Aorta (tissue), 5 donors: ENCODE measurements around the gene MKNK1. TPM values are rescaled to one million over a fixed set of nuclear protein-coding genes. Genes with fewer than 3 reads are reported as not detected.

Experiments
- ATAC-seq: fragments of 200-7000 bp; cut with Tn5 transposase; one replicate; pipeline ENCODE4 v1.9.1; 2022; ENCODE audit warnings: moderate library complexity; ENCODE audit not compliant: low FRiP score
- DNase-seq, 2 donors: peaks; one replicate each; pipeline ENCODE4 v3.0.0-alpha.2; 2020
- H3K27ac ChIP-seq, 2 donors: one replicate each; pipeline ENCODE4 v1.5.1; 2013; ENCODE audit warnings: low read length in 2 of 2, mild to moderate bottlenecking in 2 of 2, moderate library complexity in 2 of 2, control low read depth in 1 of 2, inconsistent platforms in 1 of 2, low read depth in 1 of 2
- H3K27me3 ChIP-seq, 2 donors: one replicate each; pipeline ENCODE4 v1.6.1; 2013; ENCODE audit warnings: control low read depth in 1 of 2, low read length in 1 of 2, mild to moderate bottlenecking in 1 of 2, moderate library complexity in 1 of 2; ENCODE audit not compliant: insufficient read depth in 2 of 2, control insufficient read depth in 1 of 2
- H3K36me3 ChIP-seq, 2 donors: one replicate each; pipeline ENCODE4 v1.6.1; 2013; ENCODE audit warnings: control low read depth in 1 of 2, low read length in 1 of 2, mild to moderate bottlenecking in 1 of 2; ENCODE audit not compliant: insufficient read depth in 2 of 2, control insufficient read depth in 1 of 2
- H3K4me1 ChIP-seq, 2 donors: one replicate each; pipeline ENCODE4 v1.6.1; 2013; ENCODE audit warnings: low read length in 2 of 2, control low read depth in 1 of 2, mild to moderate bottlenecking in 1 of 2, moderate library complexity in 1 of 2; ENCODE audit not compliant: insufficient read depth in 2 of 2, control insufficient read depth in 1 of 2
- H3K4me3 ChIP-seq, 2 donors: one replicate each; pipeline ENCODE4 v1.5.1; 2013; ENCODE audit warnings: low read length in 2 of 2, control low read depth in 1 of 2, mild to moderate bottlenecking in 1 of 2
- H3K9me3 ChIP-seq: one replicate; pipeline ENCODE4 v1.6.1; 2013; ENCODE audit warnings: mild to moderate bottlenecking, low read length; ENCODE audit not compliant: control insufficient read depth
- WGBS, 2 donors: extraction: QIAGEN DNeasy Blood & Tissue Kit; methylation state at CpG; one replicate each; pipeline ENCODE4 v1.1.7; 2013; 5-methylcytosine and 5-hydroxymethylcytosine counted together
- intact Hi-C, 2 donors: fragments of 100-400 bp; cut with DNase I; formaldehyde crosslinking; loops; one replicate each; pipeline versions ENCODE4 v1.14.2 to v1.15.0; 2022
- polyA plus RNA-seq, 2 donors: library from polyadenylated mRNA; stranded (reverse); fragments of 200-250 nt; gene quantifications; one replicate each; pipeline ENCODE4 v1.2.3, GENCODE V29; 2013
- total RNA-seq, 2 donors: library from RNA; stranded (reverse); fragmentation: NEBNext Ultra II Directional; extraction: Animal tissue kit (Norgen Biotek cat#: 25700); gene quantifications; one replicate each; pipeline ENCODE4 v1.2.1, GENCODE V29; 2021
- donor health status: healthy with polysubstance abuse.
- donor health status: Bipolar disorder and iron deficiency.
- donor health status: DM: no; HTN: no; CAD: no.
- donor health status: DM: no; HTN: no; CAD: no.
- donor health status: DM: yes; HTN: yes; CAD: no.

Gene MKNK1
- total and polyA plus RNA-seq, 4 donors = 25.5 to 111 (median 72.3) TPM

- no peak overlapping the region for H3K27ac ChIP-seq
- ATAC-seq (peak; percentile 37), DNase-seq (no peak)
- no peaks in the 10 kb centered on the region for H3K36me3 ChIP-seq
- no peak overlapping the region for H3K4me3 ChIP-seq
- no peaks in the 10 kb centered on the region for H3K27me3 ChIP-seq
- intact Hi-C loops = no loop called here
- WGBS, 2 donors = 80 to 84% methylated on average over 22 of the region's 22 CpGs
- H3K9me3 ChIP-seq = no peaks in the 10 kb centered on the region
- H3K4me1 ChIP-seq = no peaks in the 10 kb centered on the region
These were observed 56.3 kb downstream of the MKNK1 start for GRCh38 chr1:46547481-46548383.

GRCh38 chr1:46546210-46546609, 57.9 kb downstream of the MKNK1 start:
- no peak overlapping the region for H3K27ac ChIP-seq
- no peak overlapping the region for H3K4me3 ChIP-seq
- no peak for ATAC-seq
- no peak for DNase-seq
- H3K27me3 ChIP-seq = no peaks in the 10 kb centered on the region
- H3K4me1 ChIP-seq = no peaks in the 10 kb centered on the region
- H3K36me3 ChIP-seq = no peaks in the 10 kb centered on the region
- intact Hi-C loops = no loop called here
- no peaks in the 10 kb centered on the region for H3K9me3 ChIP-seq
- WGBS, 2 donors = 75 to 76% methylated on average over 5 of the region's 5 CpGs

GRCh38 chr1:46545784-46546183, 58.3 kb downstream of the MKNK1 start:
- no peak for ATAC-seq
- Histone ChIP-seq H3K27me3 (no peaks in the 10 kb centered on the region), H3K27ac (no peak overlapping the region), H3K9me3 (no peaks in the 10 kb centered on the region), H3K4me3 (no peak overlapping the region), H3K4me1 (no peaks in the 10 kb centered on the region), H3K36me3 (no peaks in the 10 kb centered on the region)
- peak in 1 of 2 donors; percentile 21 for DNase-seq
- WGBS, 2 donors = 90 to 92% methylated on average over 3 of the region's 3 CpGs
- intact Hi-C loops = no loop called here

GRCh38 chr1:46544561-46545240, 59.4 kb downstream of the MKNK1 start:
- H3K4me1 ChIP-seq = no peaks in the 10 kb centered on the region
- intact Hi-C loops = no loop called here
- no peaks in the 10 kb centered on the region for H3K27me3 ChIP-seq
- DNase-seq = peak in 1 of 2 donors; percentile 18
- H3K36me3 ChIP-seq = no peaks in the 10 kb centered on the region
- ATAC-seq = no peak
- 76 to 77% methylated on average over 5 of the region's 5 CpGs for WGBS, 2 donors
- no peak overlapping the region for H3K27ac ChIP-seq
- H3K9me3 ChIP-seq = no peaks in the 10 kb centered on the region
- H3K4me3 ChIP-seq = no peak overlapping the region

GRCh38 chr1:46543761-46544560, 60.1 kb downstream of the MKNK1 start:
- no peaks in the 10 kb centered on the region for H3K4me1 ChIP-seq
- H3K27me3 ChIP-seq = no peaks in the 10 kb centered on the region
- H3K36me3 ChIP-seq = no peaks in the 10 kb centered on the region
- ATAC-seq = no peak
- no peak overlapping the region for H3K4me3 ChIP-seq
- H3K9me3 ChIP-seq = no peaks in the 10 kb centered on the region
- no peak overlapping the region for H3K27ac ChIP-seq
- intact Hi-C loops = no loop called here
- peak in 1 of 2 donors; percentile 44 for DNase-seq
- 6 to 7% methylated on average over 53 to 58 of the region's 58 CpGs for WGBS, 2 donors

- intact Hi-C loops = no loop called here
- H3K4me3 ChIP-seq = no peak overlapping the region
- no peaks in the 10 kb centered on the region for H3K27me3 ChIP-seq
- WGBS, 2 donors = 67 to 70% methylated on average over 7 of the region's 7 CpGs
- no peak overlapping the region for H3K27ac ChIP-seq
- no peaks in the 10 kb centered on the region for H3K4me1 ChIP-seq
- H3K36me3 ChIP-seq = no peaks in the 10 kb centered on the region
- no peak for ATAC-seq
- no peak for DNase-seq
- no peaks in the 10 kb centered on the region for H3K9me3 ChIP-seq
These were observed 60.7 kb downstream of the MKNK1 start for GRCh38 chr1:46543382-46543760.

GRCh38 chr1:46539972-46540371, 64.1 kb downstream of the MKNK1 start:
- intact Hi-C loops = no loop called here

GRCh38 chr1:46538147-46538546, 65.9 kb downstream of the MKNK1 start:
- 81 to 92% methylated on average over 2 of the region's 2 CpGs for WGBS, 2 donors
- intact Hi-C loops = no loop called here

More at GRCh38 chr1:46539972-46540371, 64.1 kb downstream of the MKNK1 start:
- Histone ChIP-seq H3K4me3 (no peak overlapping the region), H3K36me3 (no peaks in the 10 kb centered on the region), H3K9me3 (no peaks in the 10 kb centered on the region), H3K27ac (no peak overlapping the region), H3K4me1 (no peaks in the 10 kb centered on the region), H3K27me3 (no peaks in the 10 kb centered on the region)
- ATAC-seq (no peak), DNase-seq (no peak)
- WGBS, 2 donors = 64 to 78% methylated on average over 9 of the region's 9 CpGs

More at GRCh38 chr1:46538147-46538546, 65.9 kb downstream of the MKNK1 start:
- Histone ChIP-seq H3K4me1 (no peaks in the 10 kb centered on the region), H3K4me3 (no peak overlapping the region), H3K9me3 (no peaks in the 10 kb centered on the region), H3K36me3 (no peaks in the 10 kb centered on the region), H3K27me3 (no peaks in the 10 kb centered on the region), H3K27ac (no peak overlapping the region)
- no peak for DNase-seq
- no peak for ATAC-seq
